COLO668 (cell line): ENCODE measurements around the gene MAML3.

Experiments
- DNase-seq: peaks from one replicate; lab custom pipeline; 2025; ENCODE audit not compliant: unreplicated experiment; lab: John Stamatoyannopoulos, UW

MAML3 gene

GRCh38 chr4:140156529-140157171 lies 2.7 kb upstream of the MAML3 start:
- DNase-seq, result no peak

DNA sequence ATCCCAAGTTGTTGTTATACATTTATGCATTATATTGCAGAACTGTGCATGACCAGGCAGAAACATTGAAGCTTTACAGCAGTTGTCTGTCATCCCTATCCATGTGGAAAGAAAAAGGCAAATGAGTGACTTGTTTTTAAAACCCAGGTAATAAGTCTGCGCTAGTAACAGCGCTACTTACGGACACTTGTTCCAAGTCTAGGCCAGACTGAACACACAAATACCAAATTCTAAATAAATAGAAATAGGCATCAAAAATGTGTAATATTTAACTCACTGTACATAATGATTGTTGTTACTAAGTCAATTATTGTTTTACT lies 548 bp upstream of the MAML3 start:
- DNase-seq, result no peak

DNA sequence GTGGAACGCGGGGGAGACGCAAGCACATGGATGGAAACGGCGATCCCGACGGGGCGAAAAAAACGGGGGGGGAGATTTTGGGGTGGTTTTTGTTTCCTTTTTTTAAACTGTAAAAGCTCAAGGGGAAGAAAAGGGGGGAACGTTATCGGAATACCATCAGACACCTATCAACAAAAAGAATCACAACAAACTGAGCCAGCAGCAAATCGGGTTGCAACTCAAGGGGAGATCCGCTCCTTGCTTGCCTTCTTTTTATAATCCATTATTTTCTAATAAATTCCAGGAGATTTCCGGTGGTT lies 616 bp downstream of the MAML3 start:
- DNase-seq, result no peak

GRCh38 chr4:140152751-140153418 lies 1.1 kb downstream of the MAML3 start:
- DNase-seq, result peak; percentile 79

- peak; percentile 90 for DNase-seq
Measured at GRCh38 chr4:140152013-140152703, 1.8 kb downstream of the MAML3 start.

GRCh38 chr4:140151699-140152012 lies 2.3 kb downstream of the MAML3 start:
- peak; percentile 90 for DNase-seq

DNA sequence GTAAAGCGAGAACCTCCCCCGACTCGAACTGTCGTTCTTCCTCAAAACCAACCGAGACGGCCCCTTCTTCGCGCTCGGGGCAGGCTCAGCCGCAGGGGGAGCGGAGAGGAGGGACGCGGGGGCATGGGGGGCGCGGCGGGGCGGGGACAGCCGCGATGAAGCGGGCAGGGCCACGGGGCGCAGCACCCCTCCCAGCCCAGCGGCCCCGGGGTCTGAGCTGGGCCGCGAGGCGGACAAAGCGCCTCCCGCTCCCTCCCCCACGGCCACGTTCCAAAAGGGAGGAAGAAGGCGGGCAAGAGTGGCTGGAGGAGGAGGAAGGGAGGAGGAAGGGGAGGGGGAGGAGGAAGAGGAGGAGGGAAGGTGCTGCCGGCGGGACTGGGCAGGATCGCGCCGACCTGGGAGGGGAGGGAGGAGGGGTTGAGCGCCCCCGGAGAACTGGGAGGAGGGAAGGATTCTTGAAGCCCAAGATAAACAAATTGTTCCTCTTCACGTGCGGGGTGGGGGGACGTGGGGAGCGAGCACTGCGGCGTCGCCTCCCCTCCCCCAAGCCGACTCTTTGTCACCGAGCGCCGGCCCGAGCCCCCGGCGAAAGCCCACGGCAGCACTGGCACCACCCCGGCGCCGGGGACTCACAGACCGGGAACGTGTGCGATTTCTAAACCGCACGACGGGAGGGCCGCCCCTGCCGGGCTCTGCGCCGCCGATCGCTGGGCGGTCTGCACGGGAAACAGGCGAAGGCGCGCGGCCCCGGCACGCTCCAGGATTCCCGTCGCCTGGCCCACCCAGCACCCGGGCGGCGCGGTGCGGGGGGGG lies 2.9 kb downstream of the MAML3 start:
- peak; percentile 90 for DNase-seq

- DNase-seq, result peak; percentile 87
Measured at GRCh38 chr4:140150636-140150885, 3.4 kb downstream of the MAML3 start.

GRCh38 chr4:140149846-140150635 lies 3.9 kb downstream of the MAML3 start:
- peak; percentile 83 for DNase-seq

DNA sequence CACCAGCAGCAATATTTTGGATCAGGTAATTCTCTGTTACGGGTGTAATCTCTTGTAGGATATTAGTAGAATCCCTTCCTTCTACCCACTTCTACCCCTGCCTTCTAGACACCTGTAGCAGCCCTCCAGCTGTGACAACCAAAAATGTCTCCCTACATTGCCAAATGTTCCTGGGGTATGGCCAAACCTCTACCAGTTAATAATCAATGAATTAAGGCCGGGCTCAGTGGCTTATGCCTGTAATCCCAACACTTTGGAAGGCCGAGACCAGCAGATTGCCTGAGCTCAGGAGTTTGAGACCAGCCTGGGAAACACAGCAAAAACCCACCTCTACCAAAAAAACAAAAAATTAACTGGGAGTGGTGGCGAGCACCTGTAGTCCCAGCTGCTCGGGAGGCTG lies 9.9 kb downstream of the MAML3 start:
- DNase-seq, result no peak

DNA sequence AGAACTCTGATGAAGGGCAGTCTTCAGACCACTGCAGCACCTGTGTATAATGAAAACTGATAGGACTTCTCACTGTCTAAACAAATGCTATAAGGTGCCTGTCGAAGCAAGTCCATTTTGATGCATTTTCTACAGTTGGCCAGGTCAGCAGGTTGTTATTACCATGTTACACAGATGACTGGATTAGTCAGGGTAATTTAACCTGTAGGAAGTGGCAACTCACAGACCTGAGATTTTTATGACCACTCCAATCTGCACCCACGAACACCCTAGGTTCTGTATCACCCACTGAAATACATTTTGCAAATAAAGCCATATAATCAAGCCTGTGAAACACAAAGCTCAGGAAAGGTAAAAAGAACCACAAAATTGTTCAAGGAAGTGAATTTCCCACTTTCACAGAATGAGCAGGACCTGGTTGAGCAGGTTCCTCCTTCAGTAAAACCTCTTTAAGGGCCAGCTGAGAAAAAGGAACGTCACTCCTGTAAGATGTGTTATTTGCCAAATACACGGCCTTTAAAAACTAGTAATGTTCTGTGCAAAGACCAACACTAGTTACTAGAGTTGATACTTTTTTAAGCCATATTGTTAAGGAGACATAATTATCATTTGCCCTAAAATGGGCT lies 12.7 kb downstream of the MAML3 start:
- peak; percentile 20 for DNase-seq

- DNase-seq, result no peak
Measured at GRCh38 chr4:140140566-140140965, 13.4 kb downstream of the MAML3 start.

DNA sequence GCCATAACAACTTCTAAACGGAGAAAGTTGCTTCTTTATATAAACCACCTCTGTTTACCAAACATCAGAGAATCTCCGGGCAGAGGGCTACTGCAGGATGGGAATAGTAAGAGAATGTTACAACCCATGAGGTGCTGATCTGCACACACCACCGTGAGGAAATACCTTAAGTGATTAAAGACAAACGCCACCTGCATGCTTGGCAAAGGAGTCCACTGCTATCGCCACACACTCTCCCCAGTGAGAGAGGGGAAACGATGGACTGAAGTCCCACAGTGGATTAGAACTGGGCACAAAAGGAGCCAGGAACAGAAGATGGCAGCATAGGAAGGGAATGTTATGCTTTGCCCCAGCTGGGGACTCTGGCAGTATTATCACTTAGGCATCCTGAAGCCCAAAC lies 15.6 kb downstream of the MAML3 start:
- DNase-seq, result no peak

DNA sequence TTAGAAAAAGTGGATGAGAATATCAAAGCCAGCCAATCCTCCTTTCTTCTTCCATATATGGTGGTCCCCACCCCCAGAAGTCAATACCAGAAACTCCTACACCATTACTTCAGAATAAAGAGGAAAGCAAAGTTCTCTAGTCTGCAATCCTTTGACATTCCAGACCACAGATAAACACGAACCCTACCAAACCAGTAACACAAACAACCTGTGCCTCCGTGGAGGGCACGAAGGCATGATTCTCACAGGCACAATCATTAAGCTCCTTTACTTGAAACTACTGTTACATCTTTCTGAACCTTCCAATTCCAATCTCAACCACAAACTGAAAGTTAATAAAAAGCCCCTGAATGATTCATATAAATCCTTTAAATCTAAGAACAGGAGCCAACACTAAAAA lies 16.3 kb downstream of the MAML3 start:
- no peak for DNase-seq

DNA sequence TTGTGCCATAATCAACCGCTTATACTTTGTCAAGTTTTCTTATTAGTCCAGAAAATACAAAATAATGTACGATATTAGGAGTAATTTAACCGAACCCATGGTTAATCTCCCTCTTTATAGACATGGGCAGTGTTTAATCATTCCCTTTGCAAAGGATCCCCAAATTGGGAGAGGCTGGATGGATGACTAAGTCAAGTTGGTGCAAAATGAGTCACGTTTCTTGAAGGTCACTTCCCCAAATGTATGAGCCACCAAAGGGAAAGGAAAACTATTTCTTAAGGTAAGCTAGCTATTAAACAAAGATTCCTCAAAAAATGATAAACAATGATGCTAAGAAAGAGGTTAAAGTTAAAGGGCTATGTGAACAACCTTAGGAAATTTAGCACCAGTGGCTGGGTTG lies 17.5 kb downstream of the MAML3 start:
- no peak for DNase-seq

DNA sequence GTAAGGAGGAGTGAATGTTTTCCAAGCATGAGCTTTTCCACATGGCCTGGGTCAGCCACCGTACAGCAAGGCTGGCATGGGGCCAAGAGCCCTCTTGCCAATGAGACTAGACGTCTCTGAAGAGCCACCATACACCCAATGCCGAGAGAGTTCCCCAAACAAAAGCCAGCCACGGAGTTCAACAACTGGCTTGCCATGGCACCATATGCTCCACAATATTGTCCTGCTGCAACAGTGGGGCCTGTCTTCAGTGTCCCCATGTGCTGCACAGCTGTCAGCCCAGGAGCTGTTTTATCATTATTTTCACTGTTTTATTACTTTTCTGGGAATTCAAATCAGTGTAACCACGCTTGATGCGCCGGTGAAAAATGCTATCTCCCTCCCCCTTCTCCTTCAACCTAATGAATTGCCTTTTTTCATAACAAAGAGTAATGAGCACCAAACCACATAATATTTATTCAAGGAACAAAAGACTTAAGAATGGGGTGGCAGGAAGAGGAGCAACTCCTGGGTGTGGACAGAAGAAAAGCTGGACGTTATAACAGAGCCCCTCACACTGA lies 18.4 kb downstream of the MAML3 start:
- DNase-seq, result peak; percentile 78

- DNase-seq, result no peak
Measured at GRCh38 chr4:140134746-140135425, 19.1 kb downstream of the MAML3 start.

DNA sequence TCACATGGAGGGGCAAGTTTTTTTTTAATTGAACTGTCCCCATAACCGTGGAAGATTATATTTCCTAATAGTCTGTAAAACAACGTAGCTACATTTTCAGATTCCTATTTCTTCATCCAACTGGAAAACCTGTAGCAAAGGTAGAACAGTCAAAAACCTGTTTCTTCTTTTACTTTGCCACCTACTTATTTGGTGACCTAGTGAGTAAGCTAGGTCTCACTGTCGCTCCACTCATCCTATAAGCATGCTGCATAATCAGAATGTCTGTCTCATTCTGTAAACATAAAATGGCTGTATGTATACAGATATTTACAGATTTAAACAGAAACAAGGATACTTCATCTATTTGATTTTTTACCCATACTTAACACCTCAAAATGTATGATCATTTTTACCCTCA lies 20.4 kb downstream of the MAML3 start:
- DNase-seq, result no peak

DNA sequence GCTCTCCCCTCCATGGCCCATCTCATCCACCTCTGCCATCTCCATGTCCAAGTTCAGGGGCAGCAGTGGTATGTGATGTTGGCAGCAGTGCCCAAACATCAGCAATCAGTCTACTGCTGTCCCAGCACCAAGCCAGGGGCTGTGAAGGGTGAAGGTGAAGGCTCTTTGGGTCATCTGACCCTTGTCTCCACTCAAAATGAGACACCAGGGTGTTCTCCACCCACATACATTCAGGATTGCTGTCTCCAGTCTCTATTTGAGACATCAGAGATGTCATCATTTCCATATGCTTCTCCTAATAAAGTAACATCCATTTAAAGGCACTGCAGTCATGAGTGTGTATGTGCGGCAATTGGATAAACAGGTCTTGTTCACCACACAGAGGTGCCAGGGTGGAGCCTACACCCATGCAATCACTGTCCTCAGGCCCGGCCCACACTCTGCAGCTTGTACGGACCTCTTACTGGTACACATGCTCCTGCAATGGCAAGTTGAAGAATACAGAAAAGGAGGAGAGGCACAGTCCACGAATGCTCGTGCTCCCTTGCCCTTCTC lies 22.2 kb downstream of the MAML3 start:
- no peak for DNase-seq

GRCh38 chr4:140130677-140131076 lies 23.3 kb downstream of the MAML3 start:
- DNase-seq, result no peak
